NCI-H2171 (cell line): Measurements from ENCODE around the gene FCAR.
"Not testable (repeated sequence)": the region's sequence is repeated elsewhere in the genome, so short reads cannot be mapped to it uniquely, and the experiment has no call there.

Experiments used
- DNase-seq: peaks from one replicate; lab custom pipeline; 2025; lab: John Stamatoyannopoulos, UW

FCAR gene

DNA sequence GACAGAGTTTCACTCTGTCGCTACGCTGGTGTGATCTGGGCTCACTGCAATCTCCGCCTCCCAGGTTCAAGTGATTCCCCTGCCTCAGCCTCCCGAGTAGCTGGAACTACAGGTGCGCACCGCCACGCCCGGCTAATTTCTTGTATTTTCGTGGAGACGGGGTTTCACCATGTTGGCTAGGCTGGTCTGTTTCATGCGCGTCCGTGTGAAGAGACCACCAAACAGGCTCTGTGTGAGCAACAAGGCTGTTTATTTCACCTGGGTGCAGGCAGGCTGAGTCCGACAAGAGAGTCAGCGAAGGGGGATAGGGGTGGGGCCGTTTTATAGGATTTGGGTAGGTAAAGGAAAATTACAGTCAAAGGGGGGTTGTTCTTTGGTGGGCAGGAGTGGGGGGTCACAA lies 20.1 kb downstream of the FCAR start:
- DNase-seq, result not testable (repeated sequence)

DNA sequence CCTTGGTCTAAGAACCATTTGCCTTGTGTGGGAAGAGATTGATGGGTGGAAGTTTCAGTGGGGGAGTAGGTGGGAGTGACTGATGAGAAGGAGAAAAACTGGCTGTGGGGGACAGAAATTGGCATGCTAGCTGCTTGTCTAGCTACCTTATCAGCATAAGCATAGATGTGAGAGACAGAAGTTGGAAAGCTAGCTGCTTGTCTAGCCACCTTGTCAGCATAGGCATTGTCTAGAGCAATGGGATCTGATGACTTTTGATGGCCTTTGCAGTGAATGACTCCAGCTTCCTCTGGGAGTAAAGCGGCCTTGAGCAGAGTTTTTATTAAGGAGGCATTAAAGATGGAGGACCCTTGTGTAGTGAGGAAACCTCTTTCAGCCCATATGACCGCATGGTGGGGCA lies 22.0 kb downstream of the FCAR start:
- no peak for DNase-seq

DNA sequence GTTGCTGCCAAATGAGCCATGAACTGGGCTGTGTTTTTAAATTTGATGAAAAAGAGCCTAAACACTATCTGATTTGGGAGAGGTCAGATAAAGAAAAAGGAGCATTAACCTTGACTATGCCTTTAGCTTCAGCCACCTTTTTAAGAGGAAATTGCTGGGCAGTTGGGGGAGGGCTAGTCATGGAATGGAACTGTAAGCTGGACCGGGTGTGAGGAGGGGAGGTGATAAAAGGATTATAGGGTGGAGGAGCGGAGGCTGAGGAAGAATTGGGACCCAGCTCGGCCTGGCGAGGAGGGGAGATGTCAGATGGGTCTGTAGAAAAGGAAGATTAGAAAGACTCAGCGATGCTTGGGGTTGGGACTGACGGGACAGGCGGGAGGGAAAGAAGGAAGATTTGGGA lies 24.6 kb downstream of the FCAR start:
- not testable (repeated sequence) for DNase-seq

GRCh38 chr19:54899646-54900045 lies 25.6 kb downstream of the FCAR start:
- DNase-seq, result not testable (repeated sequence)

- not testable (repeated sequence) for DNase-seq
These were observed 27.1 kb downstream of the FCAR start for GRCh38 chr19:54901153-54901552.

- DNase-seq, result no peak
These were observed 28.0 kb downstream of the FCAR start for GRCh38 chr19:54902061-54902460.

- DNase-seq, result no peak
These were observed 29.3 kb downstream of the FCAR start for GRCh38 chr19:54903303-54903702.

GRCh38 chr19:54904261-54904660 lies 30.2 kb downstream of the FCAR start:
- DNase-seq, result not testable (repeated sequence)

DNA sequence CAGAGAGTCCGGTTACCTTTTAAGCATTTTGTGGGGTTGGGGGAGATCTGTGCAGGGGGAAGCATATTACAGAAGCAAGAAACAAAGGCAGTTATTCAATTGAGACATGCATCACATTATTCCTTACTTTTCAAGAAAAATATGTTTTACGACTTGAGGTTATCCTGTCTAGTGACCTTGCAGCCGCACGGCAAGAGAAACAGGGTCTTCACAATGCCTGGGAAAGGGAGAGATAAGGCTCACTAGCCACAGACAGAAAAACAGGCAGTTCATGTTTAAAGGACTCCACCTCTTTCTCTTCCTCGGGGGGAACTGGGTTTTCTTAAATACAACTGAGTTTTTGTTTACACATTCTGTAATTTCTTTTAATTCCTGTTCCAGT lies 31.4 kb downstream of the FCAR start:
- DNase-seq, result no peak

DNA sequence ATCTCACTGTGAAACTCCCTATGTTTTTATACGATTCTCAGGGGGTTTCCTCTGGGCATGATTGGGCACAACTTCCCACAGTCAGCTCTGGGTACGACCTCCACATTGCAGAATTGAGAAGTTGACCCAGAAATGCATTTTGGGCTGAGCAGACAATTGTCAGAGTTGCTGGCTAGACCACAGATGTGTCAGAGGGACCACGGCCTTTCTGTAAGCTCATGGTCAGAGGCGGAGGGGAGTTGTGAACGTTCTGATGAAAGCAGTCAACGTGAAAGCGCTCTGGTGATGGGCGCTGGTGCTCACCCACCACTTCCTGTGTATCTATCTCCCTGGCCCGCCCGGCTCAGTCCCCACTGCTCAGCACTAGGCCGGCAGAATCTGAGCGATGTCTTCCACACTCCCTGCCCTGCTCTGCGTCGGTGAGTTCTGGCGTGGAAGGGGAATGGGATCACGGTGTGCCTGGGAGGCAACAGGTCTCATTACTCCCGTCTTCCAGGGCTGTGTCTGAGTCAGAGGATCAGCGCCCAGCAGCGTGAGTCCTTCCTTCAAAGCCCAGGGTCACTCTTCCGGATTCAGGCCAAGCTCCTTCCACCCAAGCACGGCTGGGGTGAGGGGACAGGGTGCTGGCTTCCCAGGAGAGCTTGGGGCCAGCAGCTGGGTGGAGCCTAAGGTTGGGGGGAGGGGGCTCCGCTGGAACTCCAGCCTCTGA lies 31.9 kb downstream of the FCAR start, which contains the start of gene NCR1:
Gene NCR1 (plus strand): TSS at position 346 of the 709 bp plus-strand sequence. CDS start 40 bp downstream, at position 386.
- DNase-seq, result no peak

DNA sequence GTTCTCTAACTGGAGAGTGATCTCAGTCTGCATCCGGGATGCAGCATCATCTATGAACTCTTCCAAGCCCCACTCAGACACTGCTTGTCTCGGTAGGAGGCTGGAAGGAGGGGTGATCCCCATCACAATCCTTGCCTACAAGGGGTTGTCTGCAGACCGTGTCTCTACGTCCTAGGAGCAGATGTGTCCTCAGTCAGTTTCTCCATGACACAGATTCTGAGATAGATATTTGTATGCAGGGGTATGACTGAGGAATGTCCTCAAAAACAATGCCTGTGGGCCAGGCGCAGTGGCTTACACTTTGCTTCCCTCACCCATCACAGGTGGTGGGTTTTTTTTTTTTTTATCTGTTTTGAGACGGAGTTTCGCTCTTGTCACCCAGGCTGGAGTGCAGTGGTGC lies 32.8 kb downstream of the FCAR start:
- no peak for DNase-seq

DNA sequence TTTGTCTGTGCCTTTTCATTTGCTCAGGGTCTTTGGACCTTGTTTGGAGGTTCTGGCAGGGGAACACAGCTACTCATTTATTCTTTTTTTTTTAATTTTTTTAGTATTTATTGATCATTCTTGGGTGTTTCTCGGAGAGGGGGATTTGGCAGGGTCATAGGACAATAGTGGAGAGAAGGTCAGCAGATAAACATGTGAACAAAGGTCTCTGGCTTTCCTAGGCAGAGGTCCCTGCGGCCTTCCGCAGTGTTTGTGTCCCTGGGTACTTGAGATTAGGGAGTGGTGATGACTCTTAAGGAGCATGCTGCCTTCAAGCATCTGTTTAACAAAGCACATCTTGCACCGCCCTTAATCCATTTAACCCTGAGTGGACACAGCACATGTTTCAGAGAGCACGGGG lies 33.9 kb downstream of the FCAR start:
- not testable (repeated sequence) for DNase-seq

DNA sequence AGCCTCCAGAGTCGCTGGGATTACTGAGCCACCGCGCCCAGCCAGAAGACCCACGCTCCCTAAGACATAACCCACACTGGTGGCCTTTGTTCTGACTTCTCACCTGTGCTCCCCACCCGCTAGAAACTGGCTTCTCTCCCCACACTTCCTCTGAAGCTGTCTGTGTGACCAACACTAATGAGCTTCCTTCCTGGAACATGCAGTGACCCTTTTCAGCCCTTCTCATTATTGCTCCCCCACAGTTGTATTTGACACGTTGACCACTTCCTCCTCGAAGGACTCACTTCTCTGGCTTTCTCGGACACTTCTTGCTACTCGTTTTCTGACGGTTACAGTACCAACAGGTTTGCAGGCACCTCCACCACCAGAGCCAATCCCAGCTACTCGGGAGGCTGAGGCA lies 42.8 kb downstream of the FCAR start:
- DNase-seq, result no peak

- no peak for DNase-seq
These were observed 44.5 kb downstream of the FCAR start for GRCh38 chr19:54918499-54918898.

- not testable (repeated sequence) for DNase-seq
These were observed 45.9 kb downstream of the FCAR start for GRCh38 chr19:54919646-54920563.

GRCh38 chr19:54921082-54921481 lies 47.0 kb downstream of the FCAR start:
- DNase-seq, result no peak

GRCh38 chr19:54923276-54923675 lies 49.2 kb downstream of the FCAR start:
- no peak for DNase-seq

DNA sequence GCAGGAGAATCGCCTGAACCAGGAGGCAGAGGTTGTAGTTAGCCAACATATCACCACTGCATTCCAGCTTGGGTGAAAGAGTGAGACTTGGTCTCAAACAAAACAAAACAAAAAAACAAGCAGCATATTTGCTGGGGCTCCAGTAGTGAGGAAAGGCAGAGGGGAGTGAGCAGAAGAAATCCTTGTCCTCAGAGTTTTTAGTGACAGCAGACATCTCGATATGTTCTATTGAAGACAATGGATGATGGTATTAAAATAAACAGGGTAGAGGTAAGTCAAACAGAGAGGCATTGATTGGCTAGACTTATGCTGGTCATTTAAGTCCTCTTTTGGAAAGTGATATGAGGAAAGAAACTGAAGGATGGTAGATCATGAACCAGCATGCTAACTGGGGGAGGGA lies 54.3 kb downstream of the FCAR start:
- DNase-seq, result no peak

GRCh38 chr19:54937926-54938325 lies 63.9 kb downstream of the FCAR start:
- no peak for DNase-seq

- DNase-seq, result no peak
These were observed 64.9 kb downstream of the FCAR start for GRCh38 chr19:54938906-54939305.

DNA sequence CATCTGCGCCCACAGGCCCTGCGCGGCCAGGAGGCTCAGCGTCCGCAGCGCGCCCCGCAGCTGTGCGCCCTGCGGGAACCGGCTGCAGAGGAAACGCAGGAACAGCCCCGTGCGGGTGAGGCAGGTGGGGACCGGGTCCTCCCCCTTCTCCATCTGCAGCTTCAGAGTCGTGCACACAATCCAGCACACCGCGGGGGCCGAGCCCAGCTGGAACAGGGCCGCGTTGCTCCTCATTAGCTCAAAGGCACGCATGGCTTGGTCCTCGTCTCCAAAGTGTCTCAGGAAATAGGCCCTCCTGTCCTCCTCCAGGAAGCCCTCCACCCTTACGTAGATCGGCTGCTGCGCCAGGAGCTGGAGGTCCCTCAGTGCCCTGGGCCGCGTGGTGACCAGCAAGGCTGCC lies 65.5 kb downstream of the FCAR start:
- DNase-seq, result not testable (repeated sequence)
